HG03460 (cell line): Measurements from ENCODE around the gene HMGXB3.

Experiments used
- ATAC-seq: cut with Tn5 transposase; IDR thresholded peaks from one replicate; pipeline ENCODE4 v1.9.1; 2021; ENCODE audit not compliant: unreplicated experiment

HMGXB3 gene

DNA sequence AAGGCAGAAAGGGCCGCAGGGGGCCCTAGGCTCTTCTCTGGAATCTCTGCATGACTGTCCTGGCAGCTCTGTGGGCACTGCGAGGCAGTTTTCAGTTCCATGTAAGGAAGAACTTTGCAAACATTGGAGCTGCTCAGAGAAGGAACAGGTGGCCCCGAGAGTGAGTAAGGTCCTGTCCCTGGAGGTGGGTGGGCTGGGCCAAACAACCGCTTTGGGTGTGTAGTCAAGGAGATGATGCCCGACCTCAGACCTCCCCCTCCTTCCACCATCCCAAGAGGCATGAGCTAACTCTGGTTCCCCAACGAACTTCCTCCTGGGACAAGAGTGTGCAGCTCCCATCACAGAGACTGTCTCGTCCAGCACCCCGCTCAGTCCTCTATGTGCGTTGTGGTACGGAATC, 65.3 kb downstream of the HMGXB3 start:
- ATAC-seq: no peak

DNA sequence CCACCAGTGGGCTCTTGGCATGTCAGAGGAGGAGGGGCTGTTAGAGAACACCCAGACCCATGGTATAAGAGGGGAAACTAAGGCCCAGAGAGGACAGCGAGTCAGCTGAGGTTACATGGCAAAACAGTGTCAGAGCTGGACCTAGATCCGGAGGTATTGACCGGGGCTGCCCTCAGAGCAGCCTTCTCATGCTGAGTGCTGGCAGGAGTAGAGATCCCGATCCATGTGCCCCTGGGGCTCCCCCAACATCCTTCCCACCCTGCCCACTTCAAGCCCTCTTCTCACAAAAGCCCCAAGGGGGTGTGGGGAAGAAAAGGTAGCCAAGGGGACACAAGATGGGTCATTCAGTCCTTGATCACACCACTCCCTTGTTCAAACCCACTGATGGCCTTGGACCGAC, 65.9 kb downstream of the HMGXB3 start:
- ATAC-seq: no peak

DNA sequence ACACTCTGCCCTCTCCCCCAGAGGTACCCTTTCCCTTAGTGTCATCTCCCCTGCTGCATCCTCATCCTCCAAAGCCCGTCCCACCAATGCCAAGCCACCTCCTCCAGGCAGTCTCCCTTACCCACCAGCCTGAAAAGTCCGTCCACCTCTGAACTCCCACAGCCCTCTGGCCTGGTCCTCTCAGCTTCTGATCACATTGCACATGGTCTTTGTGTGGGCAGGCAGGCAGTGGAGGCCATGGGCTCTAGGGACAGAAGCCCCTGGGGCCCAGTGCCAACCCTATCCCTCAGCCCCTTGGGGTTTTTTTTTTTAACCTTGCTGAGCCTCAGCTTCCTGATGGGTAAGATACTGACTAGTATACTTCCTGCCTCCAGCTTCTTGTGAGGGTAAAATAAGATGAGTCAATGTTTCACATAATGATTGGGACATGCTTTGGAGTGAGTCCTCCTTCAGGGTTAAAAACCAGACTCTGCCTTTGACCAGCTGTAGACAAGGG, 66.4 kb downstream of the HMGXB3 start:
- peak; percentile 51 for ATAC-seq

- ATAC-seq: peak; percentile 35
These were observed 66.9 kb downstream of the HMGXB3 start for GRCh38 chr5:150067405-150067960.

- ATAC-seq: no peak
These were observed 67.5 kb downstream of the HMGXB3 start for GRCh38 chr5:150068071-150068470.

DNA sequence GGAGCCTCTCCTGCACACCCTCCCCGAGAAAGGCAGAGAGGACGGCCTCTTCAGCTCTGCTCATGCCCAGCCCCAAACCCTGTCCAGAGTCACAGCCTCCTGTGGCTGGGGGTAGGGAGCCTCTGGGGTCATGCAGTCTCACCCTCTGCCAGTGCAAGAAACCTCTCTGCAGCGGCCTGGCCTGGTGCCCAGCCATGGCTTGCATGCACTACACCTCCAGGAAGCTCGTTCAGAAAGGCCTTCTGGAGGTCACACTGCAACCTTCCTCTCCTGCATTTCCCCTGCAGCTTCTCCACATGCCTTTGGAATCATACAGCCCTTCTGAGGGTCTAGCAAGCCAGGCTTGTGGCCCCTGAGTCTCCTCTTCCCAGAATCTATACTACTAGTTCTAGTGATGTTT, 67.9 kb downstream of the HMGXB3 start:
- ATAC-seq: no peak

- no peak for ATAC-seq
These were observed 68.6 kb downstream of the HMGXB3 start for GRCh38 chr5:150068961-150069645.

DNA sequence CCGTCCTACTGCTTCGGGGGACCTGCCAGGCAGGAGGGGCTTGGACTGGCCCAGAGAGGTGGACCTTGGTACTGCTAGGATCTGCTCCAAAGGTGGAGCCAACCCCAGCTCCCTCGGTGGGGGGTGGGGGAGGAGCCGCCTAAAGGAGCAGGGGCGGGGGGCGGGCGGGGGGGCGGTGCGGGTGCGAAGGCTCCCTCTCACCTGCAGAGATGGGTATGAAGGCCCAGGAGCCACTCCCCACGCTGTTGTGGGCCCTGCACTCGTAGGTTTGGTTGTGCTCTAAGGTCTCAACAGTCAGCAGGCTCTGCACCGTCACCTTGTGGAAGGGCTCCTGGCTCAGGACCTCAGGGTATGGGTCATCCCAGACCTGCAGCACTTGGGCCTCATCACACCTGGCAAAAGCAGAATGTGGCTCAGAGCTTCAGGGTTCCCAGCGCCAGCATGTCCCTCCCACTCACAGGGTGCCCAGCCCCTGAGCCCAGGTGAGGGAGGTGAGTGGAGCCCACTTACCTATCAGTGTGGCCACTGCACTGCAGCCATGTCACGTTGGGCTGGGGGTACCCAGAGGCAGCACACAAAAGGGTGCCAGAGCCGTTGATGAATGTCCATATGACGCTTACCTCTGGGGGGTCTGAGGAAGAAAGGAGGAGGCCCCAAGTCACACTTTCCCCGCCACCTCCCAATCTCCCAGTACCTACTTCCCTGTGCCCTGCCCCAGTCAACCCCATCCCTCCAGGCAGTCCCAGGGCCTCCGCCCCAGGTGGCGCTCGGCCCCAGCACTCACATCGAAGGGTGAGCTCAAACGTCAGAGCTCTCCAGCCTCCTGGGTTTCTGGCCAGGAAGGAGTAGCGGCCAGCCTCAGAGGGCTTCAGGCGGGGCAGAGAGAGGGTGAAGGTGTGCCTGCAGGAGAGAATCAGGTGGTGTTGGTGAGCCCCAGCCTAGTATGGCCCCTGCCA, 69.4 kb downstream of the HMGXB3 start:
- no peak for ATAC-seq

- ATAC-seq: no peak
These were observed 70.3 kb downstream of the HMGXB3 start for GRCh38 chr5:150070821-150071220.

- no peak for ATAC-seq
These were observed 72.6 kb downstream of the HMGXB3 start for GRCh38 chr5:150073086-150073625.

- no peak for ATAC-seq
These were observed 73.1 kb downstream of the HMGXB3 start for GRCh38 chr5:150073677-150074076.

DNA sequence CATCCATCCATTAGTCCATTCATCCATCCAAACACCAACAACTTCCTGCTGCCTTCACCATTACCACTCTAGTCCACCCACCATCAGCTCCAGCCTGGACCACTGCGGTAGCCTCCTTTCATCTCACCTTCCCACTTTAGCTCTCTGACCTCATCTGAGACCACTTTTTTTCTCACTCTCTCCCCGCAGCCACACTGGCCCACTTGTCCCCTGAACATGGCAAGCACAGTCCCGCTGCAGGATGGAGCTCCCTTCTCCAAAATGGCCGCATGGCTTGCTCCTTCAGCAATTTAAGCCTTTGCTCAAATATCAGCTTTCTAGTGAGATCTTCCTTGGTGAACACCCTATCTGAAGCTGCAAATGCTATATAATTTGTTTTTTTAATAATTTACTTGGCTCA, 74.7 kb downstream of the HMGXB3 start:
- ATAC-seq: no peak

DNA sequence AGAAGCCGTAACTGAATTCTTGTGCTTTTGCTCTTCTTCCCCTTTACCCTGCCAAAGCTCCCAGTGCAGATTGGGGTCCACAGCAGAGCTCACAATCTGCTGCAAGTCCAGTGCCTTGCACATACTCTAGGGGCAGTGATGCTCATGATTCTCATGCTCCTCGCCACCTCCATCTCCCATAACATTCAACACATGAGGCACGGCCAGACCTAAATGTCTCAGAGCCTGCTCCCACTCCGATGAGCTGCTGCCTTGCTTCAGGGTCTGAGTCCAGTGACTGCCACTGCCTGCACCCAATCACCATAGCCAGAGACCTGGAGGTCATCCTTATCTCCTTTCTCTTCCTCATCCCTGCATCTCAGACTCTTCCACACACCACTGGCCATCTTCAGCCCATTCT, 75.3 kb downstream of the HMGXB3 start:
- no peak for ATAC-seq

DNA sequence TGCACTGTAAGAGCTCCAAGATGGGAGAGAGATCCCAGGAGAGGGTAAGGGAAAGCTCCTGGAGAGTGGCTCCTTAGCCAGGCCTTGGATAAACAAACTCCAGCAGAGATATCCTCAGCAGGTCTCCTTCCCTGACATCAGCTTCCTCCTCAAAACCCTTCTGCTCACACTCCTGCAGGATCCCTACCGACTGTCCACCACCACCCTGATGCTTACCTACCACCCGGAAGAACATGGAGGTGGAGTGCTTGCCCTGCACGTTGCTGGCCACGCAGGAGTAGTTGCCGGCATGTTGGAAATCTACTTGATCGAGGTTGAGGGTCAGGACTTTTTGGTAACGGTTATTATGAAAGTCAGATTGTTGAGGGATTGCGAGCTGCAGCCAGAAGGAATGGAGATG, 76.5 kb downstream of the HMGXB3 start:
- no peak for ATAC-seq

DNA sequence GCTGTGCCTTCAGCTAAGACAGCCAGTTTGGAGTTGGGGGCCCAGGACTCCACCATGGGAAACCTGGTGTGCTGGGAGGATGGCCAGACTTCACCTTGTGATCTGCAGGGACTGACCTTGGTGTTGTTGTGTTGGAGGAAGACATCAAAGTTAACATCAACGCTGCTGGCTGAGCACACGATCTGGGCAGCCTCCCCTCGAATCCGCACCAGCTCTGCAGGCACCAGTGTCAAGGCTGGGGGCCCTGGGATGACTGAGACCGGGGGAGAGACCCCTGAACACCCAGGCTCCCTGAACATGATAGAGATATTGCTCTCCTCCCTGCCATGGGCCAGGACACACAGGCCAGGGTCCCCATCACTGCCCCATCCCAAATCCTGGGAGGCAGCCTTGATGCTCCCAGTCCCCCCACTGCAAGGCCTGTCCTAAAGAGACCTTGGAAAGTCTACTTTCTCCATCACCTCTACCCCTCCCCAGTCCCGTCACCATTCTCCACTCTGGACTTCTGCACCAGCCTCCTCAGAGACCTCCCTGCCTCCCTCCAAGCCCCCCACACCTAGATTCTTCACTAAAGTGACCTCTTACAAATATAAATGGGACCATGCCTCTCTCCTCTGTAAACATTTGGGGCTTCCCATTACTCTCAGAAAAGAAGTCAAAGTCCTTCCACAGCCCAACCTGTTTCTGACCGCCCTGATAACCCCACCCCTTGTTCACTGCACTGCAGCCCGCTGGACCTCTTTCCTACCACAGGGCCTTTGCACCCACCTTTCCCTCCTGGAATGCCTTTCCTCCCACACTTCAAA, 77.7 kb downstream of the HMGXB3 start:
- ATAC-seq: no peak

GRCh38 chr5:150078802-150079689, 78.5 kb downstream of the HMGXB3 start:
- ATAC-seq: no peak

- ATAC-seq: no peak
These were observed 79.4 kb downstream of the HMGXB3 start for GRCh38 chr5:150079909-150080461.

DNA sequence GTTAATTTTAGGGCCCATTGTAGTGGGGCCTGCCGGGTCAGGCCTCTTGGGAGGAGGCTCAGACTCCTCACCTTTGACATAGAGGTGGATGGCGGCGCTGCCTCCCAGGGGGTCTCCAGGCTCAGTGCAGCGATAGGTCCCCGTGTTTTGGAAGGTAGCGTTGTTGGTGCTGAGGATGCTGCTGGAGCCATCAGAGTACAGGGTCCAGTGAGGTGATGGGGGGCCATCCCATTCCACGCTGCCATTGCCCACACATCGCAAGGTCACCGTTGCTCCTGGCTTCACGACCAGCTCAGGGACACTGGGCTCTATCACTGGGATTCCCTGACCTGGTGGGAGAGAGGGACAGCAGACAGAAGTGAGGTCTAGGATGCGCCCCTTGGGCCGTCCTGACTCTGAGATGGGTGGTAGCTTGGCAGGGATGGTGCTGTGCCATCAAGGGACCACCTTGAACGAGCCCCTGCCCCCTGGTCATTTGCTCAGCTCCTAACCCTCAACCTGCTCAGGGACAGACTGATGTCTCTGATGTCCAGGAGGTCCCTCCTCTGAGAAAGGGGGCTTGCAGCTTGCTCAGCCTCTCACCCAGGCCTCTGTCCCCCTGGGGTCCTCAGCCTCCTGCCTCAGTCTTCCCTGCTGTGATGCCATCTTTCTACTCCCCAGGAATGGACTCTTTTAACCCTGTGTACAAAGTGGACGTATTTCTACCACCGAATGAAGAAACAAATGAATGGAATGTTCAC, 80.3 kb downstream of the HMGXB3 start:
- no peak for ATAC-seq
